ENCODE data around the gene SSX2.
"Not testable (repeated sequence)": the region's sequence is repeated elsewhere in the genome, so short reads cannot be mapped to it uniquely, and the experiment has no call there.

DNA sequence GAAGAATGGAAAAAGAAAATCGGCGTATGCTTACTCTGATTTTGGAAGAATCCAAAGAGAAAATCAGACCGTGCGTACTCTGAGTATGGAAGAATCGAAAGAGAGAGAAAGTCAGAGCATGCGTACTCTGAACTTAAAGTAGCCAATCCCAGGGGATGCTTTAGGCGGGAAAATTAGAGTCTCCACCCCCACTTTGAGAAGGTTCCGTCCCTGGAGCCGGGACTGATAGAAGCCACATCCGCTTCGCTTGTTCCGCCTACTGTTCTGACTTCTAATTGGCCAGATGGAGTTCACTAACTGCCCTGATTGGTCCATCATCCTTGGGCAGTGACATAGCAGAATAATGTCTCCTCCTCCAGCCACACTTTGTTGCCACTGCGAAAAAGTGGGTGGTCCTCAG lies at the start of gene SSX2:
- not testable (repeated sequence) for TF ChIP-seq POLR2AphosphoS5 (IDR thresholded peaks at IDR 0.05; ENCODE audit: low read depth, low read length); EZH2phosphoT487 (IDR thresholded peaks at IDR 0.05; ENCODE audit: borderline replicate concordance); JUND (IDR thresholded peaks at IDR 0.05); YY1 (IDR thresholded peaks at IDR 0.05; ENCODE audit: extremely low read depth, insufficient replicate concordance, low read depth, low read length); ZNF274 (IDR thresholded peaks at IDR 0.05; ENCODE audit: low read depth, low read length); CBX3 (IDR thresholded peaks at IDR 0.05; ENCODE audit: low read depth); POLR2A (IDR thresholded peaks at IDR 0.05; ENCODE audit: borderline replicate concordance, extremely low read depth, insufficient read depth, insufficient read length)
- TF ChIP-seq, protein P1, sequence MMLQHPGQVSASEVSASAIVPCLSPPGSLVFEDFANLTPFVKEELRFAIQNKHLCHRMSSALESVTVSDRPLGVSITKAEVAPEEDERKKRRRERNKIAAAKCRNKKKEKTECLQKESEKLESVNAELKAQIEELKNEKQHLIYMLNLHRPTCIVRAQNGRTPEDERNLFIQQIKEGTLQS (IDR thresholded peaks at IDR 0.05): not testable (repeated sequence)
- TF ChIP-seq, protein P2, sequence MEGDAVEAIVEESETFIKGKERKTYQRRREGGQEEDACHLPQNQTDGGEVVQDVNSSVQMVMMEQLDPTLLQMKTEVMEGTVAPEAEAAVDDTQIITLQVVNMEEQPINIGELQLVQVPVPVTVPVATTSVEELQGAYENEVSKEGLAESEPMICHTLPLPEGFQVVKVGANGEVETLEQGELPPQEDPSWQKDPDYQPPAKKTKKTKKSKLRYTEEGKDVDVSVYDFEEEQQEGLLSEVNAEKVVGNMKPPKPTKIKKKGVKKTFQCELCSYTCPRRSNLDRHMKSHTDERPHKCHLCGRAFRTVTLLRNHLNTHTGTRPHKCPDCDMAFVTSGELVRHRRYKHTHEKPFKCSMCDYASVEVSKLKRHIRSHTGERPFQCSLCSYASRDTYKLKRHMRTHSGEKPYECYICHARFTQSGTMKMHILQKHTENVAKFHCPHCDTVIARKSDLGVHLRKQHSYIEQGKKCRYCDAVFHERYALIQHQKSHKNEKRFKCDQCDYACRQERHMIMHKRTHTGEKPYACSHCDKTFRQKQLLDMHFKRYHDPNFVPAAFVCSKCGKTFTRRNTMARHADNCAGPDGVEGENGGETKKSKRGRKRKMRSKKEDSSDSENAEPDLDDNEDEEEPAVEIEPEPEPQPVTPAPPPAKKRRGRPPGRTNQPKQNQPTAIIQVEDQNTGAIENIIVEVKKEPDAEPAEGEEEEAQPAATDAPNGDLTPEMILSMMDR (IDR thresholded peaks at IDR 0.05 in 2 of 3, conservative IDR thresholded peaks at IDR 0.05 in 1 of 3; ENCODE audit: borderline replicate concordance in 1 of 3, insufficient read depth in 1 of 3, low read depth in 2 of 3, low read length in 2 of 3): not testable (repeated sequence)
- TF ChIP-seq, protein P3, sequence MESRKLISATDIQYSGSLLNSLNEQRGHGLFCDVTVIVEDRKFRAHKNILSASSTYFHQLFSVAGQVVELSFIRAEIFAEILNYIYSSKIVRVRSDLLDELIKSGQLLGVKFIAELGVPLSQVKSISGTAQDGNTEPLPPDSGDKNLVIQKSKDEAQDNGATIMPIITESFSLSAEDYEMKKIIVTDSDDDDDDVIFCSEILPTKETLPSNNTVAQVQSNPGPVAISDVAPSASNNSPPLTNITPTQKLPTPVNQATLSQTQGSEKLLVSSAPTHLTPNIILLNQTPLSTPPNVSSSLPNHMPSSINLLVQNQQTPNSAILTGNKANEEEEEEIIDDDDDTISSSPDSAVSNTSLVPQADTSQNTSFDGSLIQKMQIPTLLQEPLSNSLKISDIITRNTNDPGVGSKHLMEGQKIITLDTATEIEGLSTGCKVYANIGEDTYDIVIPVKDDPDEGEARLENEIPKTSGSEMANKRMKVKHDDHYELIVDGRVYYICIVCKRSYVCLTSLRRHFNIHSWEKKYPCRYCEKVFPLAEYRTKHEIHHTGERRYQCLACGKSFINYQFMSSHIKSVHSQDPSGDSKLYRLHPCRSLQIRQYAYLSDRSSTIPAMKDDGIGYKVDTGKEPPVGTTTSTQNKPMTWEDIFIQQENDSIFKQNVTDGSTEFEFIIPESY (IDR thresholded peaks at IDR 0.05; ENCODE audit: extremely low read depth, insufficient replicate concordance, low read length): not testable (repeated sequence)

Data from HCT116 (cell line).